Measurements from ENCODE around the gene FAM184A.
"Not testable (repeated sequence)": the region's sequence is repeated elsewhere in the genome, so short reads cannot be mapped to it uniquely, and the experiment has no call there.

Gene FAM184A

GRCh38 chr6:119122336-119122735 is 43.9 kb upstream of the FAM184A start:
- ChIA-PET CTCF (interaction anchor here (1.6 kb wide), 2 partner anchors 9 to 13 kb away, joined by 4 to 5 read pairs; no protein-coding TSS in a partner anchor), POLR2A (no interaction called here)
- no peak overlapping the region for H3K4me3 ChIP-seq (ENCODE audit: low read depth, low read length)
- no peak for DNase-seq (ENCODE audit: low read depth, low spot score)
- TF ChIP-seq CTCF (IDR thresholded peaks at IDR 0.05; ENCODE audit: insufficient read depth, low read length, missing control alignments): no peak

- no peak for TF ChIP-seq CTCF (IDR thresholded peaks at IDR 0.05; ENCODE audit: insufficient read depth, low read length, missing control alignments)
- H3K4me3 ChIP-seq (ENCODE audit: low read depth, low read length): no peak overlapping the region
- no peak for DNase-seq (ENCODE audit: low read depth, low spot score)
- ChIA-PET CTCF (interaction anchor here (1.6 kb wide), 2 partner anchors 10 to 12 kb away, joined by 4 to 5 read pairs; no protein-coding TSS in a partner anchor), POLR2A (no interaction called here)
Measured at GRCh38 chr6:119121367-119121766, 42.9 kb upstream of the FAM184A start.

GRCh38 chr6:119119989-119120388 is 41.5 kb upstream of the FAM184A start:
- no peak for TF ChIP-seq CTCF (IDR thresholded peaks at IDR 0.05; ENCODE audit: insufficient read depth, low read length, missing control alignments)
- POLR2A ChIA-PET: no interaction called here
- no peak overlapping the region for H3K4me3 ChIP-seq (ENCODE audit: low read depth, low read length)
- CTCF ChIA-PET: interaction anchor here (0.9 to 1.2 kb wide), 3 partner anchors 9 to 231 kb away, joined by 3 to 7 read pairs (median 4); no protein-coding TSS in a partner anchor
- no peak for DNase-seq (ENCODE audit: low read depth, low spot score)

GRCh38 chr6:119119062-119119461 is 40.6 kb upstream of the FAM184A start:
- H3K4me3 ChIP-seq (ENCODE audit: low read depth, low read length); DNase-seq (ENCODE audit: low read depth, low spot score); POLR2A ChIA-PET: not testable (repeated sequence)
- CTCF ChIA-PET: interaction anchor here (0.7 to 1.2 kb wide), 4 partner anchors 8 to 232 kb away, joined by 3 to 4 read pairs (median 3); no protein-coding TSS in a partner anchor

- POLR2A ChIA-PET: no interaction called here
- no peak overlapping the region for H3K4me3 ChIP-seq (ENCODE audit: low read depth, low read length)
- no peak for TF ChIP-seq CTCF (IDR thresholded peaks at IDR 0.05; ENCODE audit: insufficient read depth, low read length, missing control alignments)
- no peak for DNase-seq (ENCODE audit: low read depth, low spot score)
- CTCF ChIA-PET: interaction anchor here (1.6 kb wide), 1 partner anchor 13 kb away, joined by 7 read pairs; no protein-coding TSS in a partner anchor
Measured at GRCh38 chr6:119116712-119117281, 38.3 kb upstream of the FAM184A start.

- CTCF ChIA-PET: interaction anchor here (1.2 to 4.6 kb wide), 3 partner anchors 16 to 151 kb away, joined by 5 to 108 read pairs (median 6); no protein-coding TSS in a partner anchor
- POLR2A ChIA-PET: no interaction called here
- no peak overlapping the region for H3K4me3 ChIP-seq (ENCODE audit: low read depth, low read length)
- no peak for DNase-seq (ENCODE audit: low read depth, low spot score)
- TF ChIP-seq CTCF (IDR thresholded peaks at IDR 0.05; ENCODE audit: insufficient read depth, low read length, missing control alignments): no peak
Measured at GRCh38 chr6:119113961-119114360, 35.5 kb upstream of the FAM184A start.

Measured in AG04449 (cell line).